Endodermal cell (in vitro differentiated cells): ENCODE data around the gene SLC20A1. TPM values are rescaled to one million over a fixed set of nuclear protein-coding genes. Genes with fewer than 3 reads are reported as not detected.

Experiments
- DNase-seq: peaks from one replicate; pipeline ENCODE4 v3.0.0-alpha.2; 2017
- H3K27ac ChIP-seq: 2 replicates; pipeline ENCODE4 v1.5.1; 2013; ENCODE audit warnings: mild to moderate bottlenecking, low read depth, low read length, moderate library complexity
- H3K27me3 ChIP-seq: 2 replicates; pipeline ENCODE4 v1.6.1; 2013; ENCODE audit warnings: mild to moderate bottlenecking, low read length, moderate library complexity; ENCODE audit not compliant: insufficient read depth, control insufficient read depth, poor library complexity, severe bottlenecking
- H3K36me3 ChIP-seq: 2 replicates; pipeline ENCODE4 v1.7.0; 2013; ENCODE audit warnings: mild to moderate bottlenecking, low read length, moderate library complexity; ENCODE audit not compliant: control insufficient read depth, insufficient read depth
- H3K4me1 ChIP-seq: one replicate; pipeline ENCODE4 v1.7.0; 2013; ENCODE audit warnings: low read length; ENCODE audit not compliant: control insufficient read depth, insufficient read depth
- H3K4me3 ChIP-seq: 2 replicates; pipeline ENCODE4 v1.5.1; 2013; ENCODE audit warnings: mild to moderate bottlenecking, low read length, moderate library complexity
- H3K9ac ChIP-seq: 2 replicates; pipeline ENCODE4 v1.6.1; 2013; ENCODE audit warnings: mild to moderate bottlenecking, low read length, moderate library complexity; ENCODE audit not compliant: poor library complexity, severe bottlenecking; ENCODE audit errors: extremely low read depth
- H3K9me3 ChIP-seq: 2 replicates; pipeline ENCODE4 v1.6.1; 2013; ENCODE audit warnings: mild to moderate bottlenecking, low read length, moderate library complexity; ENCODE audit not compliant: control insufficient read depth
- H3K27ac Mint-ChIP-seq: 2 replicates; pipeline ENCODE4 v1.8.0; 2020; ENCODE audit warnings: mixed read lengths
- H3K27me3 Mint-ChIP-seq: 2 replicates; pipeline ENCODE4 v1.8.0; 2021; ENCODE audit warnings: mild to moderate bottlenecking, mixed read lengths; ENCODE audit not compliant: insufficient read depth
- H3K36me3 Mint-ChIP-seq: 2 replicates; pipeline ENCODE4 v1.8.0; 2020; ENCODE audit warnings: low read depth, mixed read lengths
- H3K4me1 Mint-ChIP-seq: 2 replicates; pipeline ENCODE4 v1.8.0; 2020; ENCODE audit warnings: mixed read lengths
- H3K4me3 Mint-ChIP-seq: 2 replicates; pipeline ENCODE4 v1.8.0; 2020; ENCODE audit warnings: mild to moderate bottlenecking, moderate library complexity, mixed read lengths
- H3K9me3 Mint-ChIP-seq: 2 replicates; pipeline ENCODE4 v1.8.0; 2020; ENCODE audit warnings: mild to moderate bottlenecking, mixed read lengths
- CTCF ChIP-seq: fragments of 200-600 bp; sonication (generic); conservative IDR thresholded peaks from 2 replicates; pipeline ENCODE4 v1.5.0; 2021; ENCODE audit warnings: antibody characterized with exemption, mild to moderate bottlenecking
- WGBS, 2 experiments: methylation state at CpG; one replicate each; pipeline versions ENCODE4 v1.1.5 to v1.1.7; 2013; ENCODE audit warnings: missing lambda C conversion rate in 2 of 2, mixed read lengths in 1 of 2; ENCODE audit not compliant: insufficient coverage in 1 of 2, insufficient read length in 1 of 2; 5-methylcytosine and 5-hydroxymethylcytosine counted together
- total RNA-seq, 2 donors: library from RNA; stranded (reverse); fragmentation: NEBNext Ultra II Directional in 1 of 2; extraction: Animal tissue kit (Norgen Biotek cat#: 25700) in 1 of 2; gene quantifications; 2 replicates in 1 of 2; 3 replicates in 1 of 2; pipeline ENCODE4 v1.2.1, GENCODE V29; 2021

SLC20A1 gene
- total RNA-seq, 2 donors from 2014 or later: 67.3 to 86.7 TPM

- no peak for DNase-seq
- no peak overlapping the region for H3K4me3 Mint-ChIP-seq
- no peak overlapping the region for H3K27ac Mint-ChIP-seq
- Histone ChIP-seq H3K27ac (no peak overlapping the region), H3K4me1 (peaks cover 3% of the 10 kb centered on the region), H3K36me3 (no peaks in the 10 kb centered on the region), H3K9me3 (no peaks in the 10 kb centered on the region), H3K27me3 (no peaks in the 10 kb centered on the region), H3K4me3 (no peak overlapping the region), H3K9ac (no peak overlapping the region)
- H3K4me1 Mint-ChIP-seq: peaks cover 28% of the 10 kb centered on the region
- no peaks in the 10 kb centered on the region for H3K9me3 Mint-ChIP-seq
- no peak for TF ChIP-seq CTCF
- H3K36me3 Mint-ChIP-seq: no peaks in the 10 kb centered on the region
- H3K27me3 Mint-ChIP-seq: no peaks in the 10 kb centered on the region
- 96 to 98% methylated on average over 5 to 6 of the region's 6 CpGs for WGBS, 2 experiments
Observed at GRCh38 chr2:112629224-112629623, 16.5 kb upstream of the SLC20A1 start.

GRCh38 chr2:112629823-112630222 is 15.9 kb upstream of the SLC20A1 start:
- no peak overlapping the region for H3K27ac ChIP-seq
- peaks cover 3% of the 10 kb centered on the region for H3K4me1 ChIP-seq
- Mint-ChIP-seq H3K27ac (peak overlapping the region; percentile 59), H3K4me3 (no peak overlapping the region), H3K27me3 (no peaks in the 10 kb centered on the region), H3K9me3 (no peaks in the 10 kb centered on the region), H3K4me1 (peaks cover 29% of the 10 kb centered on the region), H3K36me3 (no peaks in the 10 kb centered on the region)
- H3K4me3 ChIP-seq: no peak overlapping the region
- no peaks in the 10 kb centered on the region for H3K27me3 ChIP-seq
- no peak for DNase-seq
- H3K9ac ChIP-seq: no peak overlapping the region
- no peaks in the 10 kb centered on the region for H3K36me3 ChIP-seq
- no peak for TF ChIP-seq CTCF
- 89 to 96% methylated on average over 4 to 8 of the region's 8 CpGs for WGBS, 2 experiments
- H3K9me3 ChIP-seq: no peaks in the 10 kb centered on the region

- Histone ChIP-seq H3K9ac (no peak overlapping the region), H3K27me3 (no peaks in the 10 kb centered on the region), H3K4me3 (no peak overlapping the region), H3K36me3 (no peaks in the 10 kb centered on the region), H3K9me3 (no peaks in the 10 kb centered on the region), H3K27ac (peak overlapping the region; percentile 4), H3K4me1 (peaks cover 3% of the 10 kb centered on the region)
- DNase-seq: peak; percentile 68
- TF ChIP-seq CTCF: no peak
- peak overlapping the region; percentile 59 for H3K27ac Mint-ChIP-seq
- no peaks in the 10 kb centered on the region for H3K9me3 Mint-ChIP-seq
- H3K36me3 Mint-ChIP-seq: no peaks in the 10 kb centered on the region
- WGBS, 2 experiments: 71 to 89% methylated on average over 3 to 4 of the region's 4 CpGs
- peaks cover 29% of the 10 kb centered on the region for H3K4me1 Mint-ChIP-seq
- no peak overlapping the region for H3K4me3 Mint-ChIP-seq
- no peaks in the 10 kb centered on the region for H3K27me3 Mint-ChIP-seq
Observed at GRCh38 chr2:112630268-112630667, 15.5 kb upstream of the SLC20A1 start.
